ENCODE data around the gene CHPT1. TPM values are rescaled to one million over a fixed set of nuclear protein-coding genes. Genes with fewer than 3 reads are reported as not detected.
A peak's percentile ranks its signal among the peaks of the same experiment; 100 is the strongest.

The CHPT1 gene
- total and polyA plus RNA-seq, 2 of the 13 experiments (the other 11 are each of a cell fraction or from before 2014, with no cell fraction given) = 117 to 178 TPM

GRCh38 chr12:101713059-101713682, 15.7 kb downstream of the CHPT1 start (continued):
- TF ChIP-seq AHDC1 (CRISPR knock-in tag; IDR thresholded peaks at IDR 0.05; ENCODE audit: borderline replicate concordance) (peak; percentile 61; the same call in 1 of the 2 replicates), THRA (CRISPR knock-in tag; IDR thresholded peaks at IDR 0.05; ENCODE audit: borderline replicate concordance) (peak; percentile 93), ZNF331 (CRISPR knock-in tag; IDR thresholded peaks at IDR 0.05) (peak; percentile 82; the same call in 1 of the 2 replicates), MEF2D (CRISPR knock-in tag; IDR thresholded peaks at IDR 0.05) (peak; percentile 38; the same call in 1 of the 2 replicates), GMEB1 (CRISPR knock-in tag; IDR thresholded peaks at IDR 0.05; ENCODE audit: borderline replicate concordance) (no peak), MXD3 (CRISPR knock-in tag; IDR thresholded peaks at IDR 0.05) (no peak), PBX2 (CRISPR knock-in tag; IDR thresholded peaks at IDR 0.05) (no peak), TFE3 (CRISPR knock-in tag; IDR thresholded peaks at IDR 0.05) (peak; percentile 99), ZNF790 (CRISPR knock-in tag; IDR thresholded peaks at IDR 0.05; ENCODE audit: borderline replicate concordance) (no peak), FOXP1 (IDR thresholded peaks at IDR 0.05) (no peak), FOXP1 (CRISPR knock-in tag; IDR thresholded peaks at IDR 0.05) (peak; percentile 91), ZMAT5 (CRISPR knock-in tag; IDR thresholded peaks at IDR 0.05; ENCODE audit: borderline replicate concordance, low read depth) (no peak), ZSCAN31 (CRISPR knock-in tag; IDR thresholded peaks at IDR 0.05; ENCODE audit: low read depth) (no peak), TEAD3 (CRISPR knock-in tag; optimal IDR thresholded peaks at IDR 0.05; ENCODE audit: borderline replicate concordance) (peak; percentile 72)
